ENCODE results near the gene ALPP.

GRCh38 chr2:232348936-232349335, 29.6 kb upstream of the ALPP start:
- TF ChIP-seq CTCF (IDR thresholded peaks at IDR 0.05) (no peak), EZH2phosphoT487 (IDR thresholded peaks at IDR 0.05) (no peak)

All from neural progenitor cell (in vitro differentiated cells).